A673 (cell line): ENCODE results near the gene PVALEF. TPM values are rescaled to one million over a fixed set of nuclear protein-coding genes. Genes with fewer than 3 reads are reported as not detected.
"Not testable (repeated sequence)": the region's sequence is repeated elsewhere in the genome, so short reads cannot be mapped to it uniquely, and the experiment has no call there.

ENCODE experiments used
- BruUV-seq: library from RNA; stranded (reverse); fragments of 400-500 nt; replicated peaks from 2 replicates; lab custom pipeline; 2021; lab: Mats Ljungman, UMichigan
- CTCF ChIA-PET: fragments of 300-600 bp; sonication (Branson Sonifier 250); formaldehyde crosslinking; loops from one replicate; lab custom pipeline; 2022; ENCODE audit warnings: antibody characterized with exemption; lab: Charles Lee
- POLR2A ChIA-PET: fragments of 300-600 bp; sonication (Branson Sonifier 250); formaldehyde crosslinking; loops from one replicate; lab custom pipeline; 2022; ENCODE audit warnings: antibody characterized with exemption; ENCODE audit not compliant: low non-redundant PET; lab: Charles Lee
- DNase-seq: peaks from one replicate; pipeline ENCODE4 v3.0.0-alpha.2; 2015; ENCODE audit warnings: low spot score
- H3K27ac ChIP-seq: fragments of 200-600 bp; sonication (generic); 2 replicates; pipeline ENCODE4 v1.5.1; 2016; ENCODE audit warnings: mixed run types, low read depth, mild to moderate bottlenecking, mixed read lengths, antibody characterized with exemption, low read length; ENCODE audit not compliant: poor library complexity, severe bottlenecking
- H3K27me3 ChIP-seq: fragments of 200-600 bp; sonication (generic); replicated peaks from 2 replicates; pipeline ENCODE4 v1.6.1; 2017; ENCODE audit warnings: mixed run types, low read depth, mild to moderate bottlenecking, mixed read lengths, antibody characterized with exemption, low read length; ENCODE audit not compliant: insufficient read depth, poor library complexity
- H3K36me3 ChIP-seq: fragments of 200-600 bp; sonication (generic); 2 replicates; pipeline ENCODE4 v1.6.1; 2016; ENCODE audit warnings: mixed run types, mild to moderate bottlenecking, mixed read lengths, antibody characterized with exemption, low read length; ENCODE audit not compliant: insufficient read depth, poor library complexity, severe bottlenecking
- H3K4me1 ChIP-seq: fragments of 200-600 bp; sonication (generic); 2 replicates; pipeline ENCODE4 v1.6.1; 2017; ENCODE audit warnings: mixed run types, mild to moderate bottlenecking, mixed read lengths, antibody characterized with exemption, low read length; ENCODE audit not compliant: insufficient read depth, poor library complexity, severe bottlenecking
- H3K4me3 ChIP-seq: fragments of 200-600 bp; sonication (generic); 2 replicates; pipeline ENCODE4 v1.5.1; 2016; ENCODE audit warnings: low read depth, mixed run types, mild to moderate bottlenecking, mixed read lengths, low read length; ENCODE audit not compliant: poor library complexity, severe bottlenecking
- H3K9me3 ChIP-seq: fragments of 200-600 bp; sonication (generic); 2 replicates; pipeline ENCODE4 v1.6.1; 2016; ENCODE audit warnings: mixed run types, low read depth, mild to moderate bottlenecking, mixed read lengths, antibody characterized with exemption, low read length; ENCODE audit not compliant: poor library complexity, severe bottlenecking
- CTCF ChIP-seq: fragments of 300-800, 200-600 bp; sonication (generic); conservative IDR thresholded peaks from 2 replicates; pipeline ENCODE4 v1.5.1; 2017; ENCODE audit warnings: low read depth, mild to moderate bottlenecking, antibody characterized with exemption, low read length, moderate library complexity, mixed read lengths
- EZH2 ChIP-seq: fragments of 200-600 bp; sonication (generic); IDR thresholded peaks from 2 replicates; pipeline ENCODE4 v1.6.1; 2017; ENCODE audit warnings: borderline replicate concordance, low read depth, mild to moderate bottlenecking, mixed read lengths, antibody characterized with exemption, low read length; ENCODE audit not compliant: poor library complexity, severe bottlenecking
- intact Hi-C: fragments of 100-400 bp; cut with micrococcal nuclease; formaldehyde crosslinking; loops from one replicate; pipeline ENCODE4 v1.10.0; 2022; ENCODE audit not compliant: unreplicated experiment
- total RNA-seq: library from RNA; stranded (reverse); gene quantifications from 2 replicates; pipeline ENCODE4 v1.2.3, GENCODE V29; 2021

Gene PVALEF
- total RNA-seq, 1 experiment from 2014 or later: not detected

- intact Hi-C loops: no loop called here
- no peak for TF ChIP-seq CTCF
- TF ChIP-seq EZH2: no peak
- Histone ChIP-seq H3K27ac (peak overlapping the region; percentile 54), H3K27me3 (no peaks in the 10 kb centered on the region), H3K36me3 (no peaks in the 10 kb centered on the region), H3K4me1 (peaks cover 11% of the 10 kb centered on the region), H3K4me3 (no peak overlapping the region), H3K9me3 (no peaks in the 10 kb centered on the region)
- no TSS peak for BruUV-seq
- CTCF ChIA-PET: no interaction called here
- DNase-seq: peak; percentile 94
- POLR2A ChIA-PET: no interaction called here
Observed at GRCh38 chr17:81153340-81153803, 11.9 kb upstream of the PVALEF start.

DNA sequence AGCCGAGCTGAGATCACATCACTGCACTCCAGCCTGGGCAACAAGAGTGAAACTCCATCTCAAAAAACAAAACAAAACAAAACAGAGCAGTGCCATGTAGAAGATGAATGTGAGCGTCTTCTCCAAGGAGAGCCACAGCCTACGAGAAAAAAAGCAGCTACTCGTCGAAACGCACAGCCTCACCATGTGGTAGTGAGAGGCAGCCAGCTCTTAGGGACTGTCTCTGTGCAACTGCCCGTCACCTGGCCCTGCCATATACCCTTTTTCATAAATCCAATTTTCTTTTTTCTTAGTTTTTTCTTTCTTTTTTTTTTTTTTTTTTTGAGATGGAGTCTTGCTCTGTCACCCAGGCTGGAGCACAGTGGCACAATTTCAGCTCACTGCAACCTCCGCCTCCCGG, 11.3 kb upstream of the PVALEF start:
- H3K4me3 ChIP-seq, DNase-seq, CTCF ChIA-PET, BruUV-seq, H3K9me3 ChIP-seq, H3K36me3 ChIP-seq, intact Hi-C loops, POLR2A ChIA-PET, H3K27me3 ChIP-seq: not testable (repeated sequence)
- Histone ChIP-seq H3K27ac (peak overlapping the region; percentile 54), H3K4me1 (peaks cover 11% of the 10 kb centered on the region)

GRCh38 chr17:81154961-81155360, 10.3 kb upstream of the PVALEF start:
- no TSS peak for BruUV-seq
- Histone ChIP-seq H3K27ac (no peak overlapping the region), H3K4me3 (no peak overlapping the region), H3K4me1 (peaks cover 11% of the 10 kb centered on the region), H3K36me3 (no peaks in the 10 kb centered on the region), H3K9me3 (no peaks in the 10 kb centered on the region), H3K27me3 (no peaks in the 10 kb centered on the region)
- CTCF ChIA-PET: no interaction called here
- POLR2A ChIA-PET: no interaction called here
- TF ChIP-seq CTCF: no peak
- DNase-seq: no peak
- intact Hi-C loops: no loop called here
